ENCODE measurements around the gene TMEM132D. TPM values are rescaled to one million over a fixed set of nuclear protein-coding genes. Genes with fewer than 3 reads are reported as not detected.
A peak's percentile ranks its signal among the peaks of the same experiment; 100 is the strongest.

The TMEM132D gene
- total and polyA plus RNA-seq, 2 of the 8 experiments (the other 6 are each of a cell fraction or from before 2014, with no cell fraction given): 3.5 to 10.1 TPM

GRCh38 chr12:129162805-129163204 lies 741.0 kb downstream of the TMEM132D start:
- CTCF ChIA-PET (ENCODE audit: partially characterized antibody): interaction anchor here (0.6 to 1.5 kb wide), 9 partner anchors 8 to 187 kb away, joined by 3 to 7 read pairs (median 4); no protein-coding TSS in a partner anchor
- Histone ChIP-seq H3K4me2 (ENCODE audit: insufficient read depth in 1 of 2, low read depth in 2 of 2, low read length in 2 of 2) (no peak overlapping the region), H2BK20ac (ENCODE audit: low read length) (no peak overlapping the region), H3K4me3 (ENCODE audit: extremely low read depth in 1 of 4, insufficient read depth in 2 of 4, low read depth in 3 of 4, low read length in 4 of 4) (no peak overlapping the region), H4K5ac (ENCODE audit: insufficient read length, low read depth, low read length) (no peak overlapping the region), H3K18ac (ENCODE audit: extremely low read depth, low read length) (no peak overlapping the region), H2BK12ac (ENCODE audit: low read depth, low read length) (peak overlapping the region; percentile 80; the same call in 1 of the 2 replicates), H3K79me1 (ENCODE audit: low read depth, low read length) (no peaks in the 10 kb centered on the region), H2AFZ (ENCODE audit: low read length) (no peak overlapping the region), H3K4me1 (replicated peaks in 1 of 4; ENCODE audit: control insufficient read depth in 3 of 4, insufficient read depth in 4 of 4, low read length in 3 of 4) (peaks cover 0 to 6% (median under 1%) of the 10 kb centered on the region in 4 experiments; a peak in 2 of 7 replicates), H4K20me1 (replicated peaks in 1 of 2; ENCODE audit: control insufficient read depth in 1 of 2, insufficient read depth in 2 of 2, low read length in 2 of 2) (no peaks in the 10 kb centered on the region), H3K56ac (replicated peaks; ENCODE audit: insufficient read length, low read depth, low read length) (no peak overlapping the region), H4K91ac (replicated peaks; ENCODE audit: insufficient read length, low read length) (no peak overlapping the region), H2BK15ac (ENCODE audit: low read length) (no peak overlapping the region), H2AK5ac (ENCODE audit: low read depth, low read length) (0 out of 2 replicates have a peak overlapping the region, but pooled peaks have one; percentile 49), H2BK5ac (ENCODE audit: low read depth, low read length) (no peak overlapping the region), H2BK120ac (replicated peaks; ENCODE audit: low read depth, low read length) (no peak overlapping the region), H3K9ac (replicated peaks in 1 of 4; ENCODE audit: extremely low read depth in 1 of 4, low read depth in 3 of 4, low read length in 3 of 4) (no peak overlapping the region), H3K23me2 (ENCODE audit: low read depth, low read length) (no peaks in the 10 kb centered on the region), H3K23ac (ENCODE audit: insufficient read length) (no peak overlapping the region), H3K36me3 (ENCODE audit: control insufficient read depth in 2 of 4, insufficient read depth in 4 of 4, low read length in 3 of 4) (no peaks in the 10 kb centered on the region), H3K27me3 (replicated peaks in 1 of 4; ENCODE audit: control insufficient read depth in 3 of 4, extremely low read depth in 1 of 4, insufficient read depth in 3 of 4, low read length in 3 of 4) (no peaks in the 10 kb centered on the region), H3K9me3 (ENCODE audit: insufficient read depth in 2 of 2, low read depth in 1 of 2, low read length in 1 of 2) (peaks cover 0 to 6% of the 10 kb centered on the region in 2 experiments; a peak in 1 of 4 replicates), H3K14ac (ENCODE audit: insufficient read length) (no peak overlapping the region), H4K8ac (ENCODE audit: extremely low read depth, insufficient read depth, low read length) (no peak overlapping the region), H3K4ac (replicated peaks; ENCODE audit: insufficient read length, low read depth, low read length) (no peak overlapping the region), H3K27ac (ENCODE audit: low read depth, low read length) (no peak overlapping the region), H3K79me2 (ENCODE audit: control insufficient read depth in 1 of 2, insufficient read depth in 2 of 2, low read length in 2 of 2) (no peaks in the 10 kb centered on the region)
- WGBS, 2 experiments (ENCODE audit: extremely low coverage in 1 of 2, insufficient coverage in 1 of 2, insufficient read length in 1 of 2, insufficient replicate concordance in 2 of 2, low coverage in 1 of 2, low lambda C conversion rate in 2 of 2, missing lambda C conversion rate in 1 of 2): 93% methylated on average over 4 of the region's 4 CpGs; no CpG with 5 or more reads in 1 of the 2 experiments
- DNase-seq (ENCODE audit: low read depth in 1 of 2, low spot score in 2 of 2) (no peak), FAIRE-seq (no peak)
- POLR2A ChIA-PET (ENCODE audit: partially characterized antibody): interaction anchor here (0.6 to 0.7 kb wide), 2 partner anchors 9 to 307 kb away, joined by 3 read pairs; no protein-coding TSS in a partner anchor
- peak in 1 of 2 experiments; percentile 24; a peak in 1 of 4 replicates for TF ChIP-seq RAD21 (IDR thresholded peaks at IDR 0.05 in 1 of 2, conservative IDR thresholded peaks at IDR 0.05 in 1 of 2; ENCODE audit: low read depth in 2 of 2, low read length in 2 of 2)
- TF ChIP-seq PHF8 (conservative IDR thresholded peaks at IDR 0.05; ENCODE audit: low read depth, low read length): no peak
- no peak for TF ChIP-seq TAF7 (optimal IDR thresholded peaks at IDR 0.05; ENCODE audit: borderline replicate concordance, low read depth, low read length)
- TF ChIP-seq CREB1 (IDR thresholded peaks at IDR 0.05): no peak
- TF ChIP-seq SIRT6 (IDR thresholded peaks at IDR 0.05; ENCODE audit: low read length): no peak
- TF ChIP-seq SIN3A (conservative IDR thresholded peaks at IDR 0.05 in 1 of 2, IDR thresholded peaks at IDR 0.05 in 1 of 2; ENCODE audit: low read depth in 1 of 2, low read length in 2 of 2): no peak
- no peak for TF ChIP-seq CEBPB (IDR thresholded peaks at IDR 0.05; ENCODE audit: low read depth, low read length)
- TF ChIP-seq RFX5 (IDR thresholded peaks at IDR 0.05; ENCODE audit: borderline replicate concordance, low read depth, low read length): no peak
- peak; percentile 3 to 47 (median 37); a peak in 2 of 4 replicates for TF ChIP-seq CTCF (IDR thresholded peaks at IDR 0.05; ENCODE audit: control extremely low read depth in 1 of 3, insufficient read depth in 1 of 3, low read depth in 1 of 3, low read length in 3 of 3)
- no peak for TF ChIP-seq SUZ12 (IDR thresholded peaks at IDR 0.05; ENCODE audit: low read length)
- no peak for TF ChIP-seq TCF12 (IDR thresholded peaks at IDR 0.05; ENCODE audit: low read depth, low read length)

Measured in H1 (cell line).